ENCODE data around the gene NOTUM.

DNA sequence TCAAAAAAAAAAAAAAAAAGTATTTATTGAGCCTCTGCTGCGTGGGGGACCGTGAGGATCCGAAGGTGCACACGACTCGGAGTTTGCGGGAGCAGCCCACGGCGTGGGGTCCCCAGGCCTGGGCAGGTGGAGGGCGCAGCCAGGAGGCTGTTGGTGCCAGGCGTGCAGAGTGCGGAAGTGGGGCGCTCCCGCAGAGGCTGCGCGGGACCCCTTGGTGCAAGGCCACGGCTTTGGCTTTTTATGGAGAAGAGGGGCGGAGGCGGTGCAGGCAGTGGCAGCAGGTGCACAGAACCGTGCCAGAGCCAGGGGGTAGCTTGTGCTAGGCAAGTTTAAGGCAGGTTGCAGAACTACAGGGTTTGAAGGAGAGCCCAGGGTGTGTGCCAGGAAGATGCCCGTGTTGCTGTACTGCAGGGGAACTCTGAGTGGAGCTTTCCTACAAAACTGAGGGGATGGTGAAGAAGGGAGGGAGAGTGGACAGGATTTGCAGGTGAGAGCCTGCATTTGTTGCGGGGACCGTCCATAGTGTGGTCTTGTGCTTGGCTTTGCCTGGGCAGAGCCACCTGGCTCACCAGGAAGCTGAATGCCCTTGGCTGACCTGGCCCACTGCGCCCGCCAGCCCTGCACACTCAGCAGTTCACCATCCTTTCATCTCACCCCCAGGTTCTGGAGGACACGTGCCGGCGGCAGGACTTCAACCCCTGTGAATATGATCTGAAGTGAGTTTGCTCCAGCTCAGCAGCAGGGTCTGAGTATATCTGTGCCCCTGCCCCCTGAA is 17.7 kb upstream of the NOTUM start:
- TF ChIP-seq, protein P1, sequence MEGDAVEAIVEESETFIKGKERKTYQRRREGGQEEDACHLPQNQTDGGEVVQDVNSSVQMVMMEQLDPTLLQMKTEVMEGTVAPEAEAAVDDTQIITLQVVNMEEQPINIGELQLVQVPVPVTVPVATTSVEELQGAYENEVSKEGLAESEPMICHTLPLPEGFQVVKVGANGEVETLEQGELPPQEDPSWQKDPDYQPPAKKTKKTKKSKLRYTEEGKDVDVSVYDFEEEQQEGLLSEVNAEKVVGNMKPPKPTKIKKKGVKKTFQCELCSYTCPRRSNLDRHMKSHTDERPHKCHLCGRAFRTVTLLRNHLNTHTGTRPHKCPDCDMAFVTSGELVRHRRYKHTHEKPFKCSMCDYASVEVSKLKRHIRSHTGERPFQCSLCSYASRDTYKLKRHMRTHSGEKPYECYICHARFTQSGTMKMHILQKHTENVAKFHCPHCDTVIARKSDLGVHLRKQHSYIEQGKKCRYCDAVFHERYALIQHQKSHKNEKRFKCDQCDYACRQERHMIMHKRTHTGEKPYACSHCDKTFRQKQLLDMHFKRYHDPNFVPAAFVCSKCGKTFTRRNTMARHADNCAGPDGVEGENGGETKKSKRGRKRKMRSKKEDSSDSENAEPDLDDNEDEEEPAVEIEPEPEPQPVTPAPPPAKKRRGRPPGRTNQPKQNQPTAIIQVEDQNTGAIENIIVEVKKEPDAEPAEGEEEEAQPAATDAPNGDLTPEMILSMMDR (IDR thresholded peaks at IDR 0.05; ENCODE audit: low read depth, low read length, poor library complexity, severe bottlenecking), result no peak
- no peak for TF ChIP-seq EZH2phosphoT487 (IDR thresholded peaks at IDR 0.05; ENCODE audit: borderline replicate concordance, low read length)
